GM12891 (cell line): Measurements from ENCODE around the gene SPOP.

Source experiments
- DNase-seq: peaks from one replicate; pipeline ENCODE4 v3.0.0; 2011; ENCODE audit warnings: low spot score; ENCODE audit not compliant: insufficient read length
- FAIRE-seq: peaks from 2 replicates; lab custom pipeline; 2011; peaks lifted over from hg19 to GRCh38; lab: Jason Lieb, UNC
- PAX5 ChIP-seq: IDR thresholded peaks from 2 replicates; pipeline ENCODE4 v1.6.1; 2011; ENCODE audit warnings: low read length, moderate library complexity, mild to moderate bottlenecking; ENCODE audit not compliant: insufficient read depth, severe bottlenecking
- POLR2A ChIP-seq: IDR thresholded peaks from 2 replicates; pipeline ENCODE4 v1.6.1; 2011; ENCODE audit warnings: low read depth, low read length, control low read depth
- POLR2AphosphoS5 ChIP-seq: IDR thresholded peaks from 2 replicates; pipeline ENCODE4 v1.6.1; 2011; ENCODE audit warnings: low read depth, low read length, control low read depth
- POU2F2 ChIP-seq: IDR thresholded peaks from 2 replicates; pipeline ENCODE4 v1.6.1; 2011; ENCODE audit warnings: low read depth, mild to moderate bottlenecking, control low read depth, low read length, moderate library complexity
- SPI1 ChIP-seq: IDR thresholded peaks from 2 replicates; pipeline ENCODE4 v1.6.1; 2011; ENCODE audit warnings: low read depth, low read length, control low read depth
- TAF1 ChIP-seq: IDR thresholded peaks from 2 replicates; pipeline ENCODE4 v1.6.1; 2011; ENCODE audit warnings: low read depth, low read length, control low read depth

The SPOP gene

GRCh38 chr17:49696233-49696761, 18.4 kb upstream of the SPOP start:
- DNase-seq (no peak), FAIRE-seq (peak; percentile 92)
- TF ChIP-seq SPI1 (peak; percentile 88), TAF1 (no peak)

- DNase-seq (no peak), FAIRE-seq (no peak)
- TF ChIP-seq PAX5 (no peak), TAF1 (no peak), POLR2A (no peak), SPI1 (no peak), POLR2AphosphoS5 (no peak)
These were observed 17.9 kb upstream of the SPOP start for GRCh38 chr17:49695698-49696232.

- no peak for TF ChIP-seq POLR2A
- TF ChIP-seq SPI1 = peak; percentile 60
- FAIRE-seq (peak; percentile 68), DNase-seq (peak; percentile 50)
These were observed 17.2 kb upstream of the SPOP start for GRCh38 chr17:49694847-49695697.

GRCh38 chr17:49692751-49693150, 14.9 kb upstream of the SPOP start:
- no peak for FAIRE-seq
- DNase-seq = no peak
- TF ChIP-seq TAF1 (no peak), PAX5 (no peak), POU2F2 (no peak), POLR2A (no peak), POLR2AphosphoS5 (no peak), SPI1 (no peak)

- TF ChIP-seq POU2F2 (no peak), TAF1 (no peak), POLR2A (no peak), SPI1 (no peak), POLR2AphosphoS5 (no peak), PAX5 (no peak)
- DNase-seq = no peak
- no peak for FAIRE-seq
These were observed 13.8 kb upstream of the SPOP start for GRCh38 chr17:49691677-49692191.

GRCh38 chr17:49691086-49691676, 13.3 kb upstream of the SPOP start:
- FAIRE-seq (no peak), DNase-seq (no peak)
- TF ChIP-seq SPI1 (no peak), TAF1 (no peak), POLR2A (no peak), PAX5 (no peak), POLR2AphosphoS5 (no peak), POU2F2 (no peak)

- FAIRE-seq = no peak
- TF ChIP-seq POLR2A (no peak), PAX5 (no peak), POLR2AphosphoS5 (no peak), TAF1 (no peak), POU2F2 (no peak), SPI1 (no peak)
- no peak for DNase-seq
These were observed 12.4 kb upstream of the SPOP start for GRCh38 chr17:49690256-49690655.

- DNase-seq (no peak), FAIRE-seq (no peak)
These were observed 11.0 kb upstream of the SPOP start for GRCh38 chr17:49688848-49689247.

GRCh38 chr17:49687878-49688491, 10.1 kb upstream of the SPOP start:
- TF ChIP-seq TAF1 (no peak), POLR2A (no peak), PAX5 (no peak), POU2F2 (no peak), SPI1 (peak; percentile 21; the same call in 1 of the 2 replicates), POLR2AphosphoS5 (no peak)
- no peak for DNase-seq
- FAIRE-seq = no peak

More at GRCh38 chr17:49688848-49689247, 11.0 kb upstream of the SPOP start:
- TF ChIP-seq POU2F2 = no peak
- no peak for TF ChIP-seq TAF1
- no peak for TF ChIP-seq SPI1
- no peak for TF ChIP-seq POLR2AphosphoS5
- TF ChIP-seq PAX5 = no peak
- TF ChIP-seq POLR2A = no peak
